Measurements from ENCODE around the gene MAGEE2.
"Not testable (repeated sequence)": the region's sequence is repeated elsewhere in the genome, so short reads cannot be mapped to it uniquely, and the experiment has no call there.

MAGEE2 gene, protein sequence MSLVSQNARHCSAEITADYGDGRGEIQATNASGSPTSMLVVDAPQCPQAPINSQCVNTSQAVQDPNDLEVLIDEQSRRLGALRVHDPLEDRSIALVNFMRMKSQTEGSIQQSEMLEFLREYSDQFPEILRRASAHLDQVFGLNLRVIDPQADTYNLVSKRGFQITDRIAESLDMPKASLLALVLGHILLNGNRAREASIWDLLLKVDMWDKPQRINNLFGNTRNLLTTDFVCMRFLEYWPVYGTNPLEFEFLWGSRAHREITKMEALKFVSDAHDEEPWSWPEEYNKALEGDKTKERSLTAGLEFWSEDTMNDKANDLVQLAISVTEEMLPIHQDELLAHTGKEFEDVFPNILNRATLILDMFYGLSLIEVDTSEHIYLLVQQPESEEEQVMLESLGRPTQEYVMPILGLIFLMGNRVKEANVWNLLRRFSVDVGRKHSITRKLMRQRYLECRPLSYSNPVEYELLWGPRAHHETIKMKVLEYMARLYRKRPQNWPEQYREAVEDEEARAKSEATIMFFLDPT

DNA sequence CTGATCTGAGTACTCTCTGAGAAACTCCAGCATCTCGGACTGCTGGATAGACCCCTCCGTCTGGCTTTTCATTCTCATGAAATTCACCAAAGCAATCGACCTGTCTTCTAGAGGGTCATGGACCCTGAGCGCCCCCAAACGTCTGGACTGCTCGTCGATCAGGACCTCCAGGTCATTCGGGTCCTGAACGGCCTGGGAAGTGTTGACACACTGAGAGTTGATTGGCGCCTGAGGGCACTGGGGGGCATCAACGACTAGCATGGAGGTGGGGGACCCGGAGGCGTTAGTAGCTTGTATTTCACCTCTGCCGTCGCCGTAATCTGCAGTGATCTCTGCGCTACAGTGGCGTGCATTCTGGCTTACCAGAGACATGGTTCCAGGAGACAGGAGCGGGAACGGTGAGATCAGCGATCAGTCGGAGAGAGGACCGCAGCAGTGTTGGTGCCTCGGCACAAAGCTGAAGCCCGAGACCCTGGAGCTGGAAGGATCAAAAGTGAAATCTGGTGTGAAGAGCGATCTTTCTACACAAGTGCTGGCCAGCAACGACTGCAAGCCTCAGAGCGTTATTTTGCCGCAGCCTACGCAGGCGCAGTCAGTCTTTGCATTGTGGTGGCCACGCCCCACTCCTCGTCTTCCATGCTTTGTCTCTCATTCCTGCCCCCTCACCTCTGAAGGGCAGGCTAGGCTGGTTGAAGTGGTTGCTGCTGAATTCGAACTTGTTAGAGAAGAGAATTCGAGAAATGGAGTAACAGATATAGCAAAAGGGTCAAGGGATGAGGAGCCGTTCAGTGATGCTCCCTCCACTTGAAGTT lies at the start of gene MAGEE2:
Gene MAGEE2, minus strand, starts transcription at position 575 of the 812 bp plus-strand sequence. Its CDS starts 203 bp downstream, at position 372.
- TF ChIP-seq, protein P1, sequence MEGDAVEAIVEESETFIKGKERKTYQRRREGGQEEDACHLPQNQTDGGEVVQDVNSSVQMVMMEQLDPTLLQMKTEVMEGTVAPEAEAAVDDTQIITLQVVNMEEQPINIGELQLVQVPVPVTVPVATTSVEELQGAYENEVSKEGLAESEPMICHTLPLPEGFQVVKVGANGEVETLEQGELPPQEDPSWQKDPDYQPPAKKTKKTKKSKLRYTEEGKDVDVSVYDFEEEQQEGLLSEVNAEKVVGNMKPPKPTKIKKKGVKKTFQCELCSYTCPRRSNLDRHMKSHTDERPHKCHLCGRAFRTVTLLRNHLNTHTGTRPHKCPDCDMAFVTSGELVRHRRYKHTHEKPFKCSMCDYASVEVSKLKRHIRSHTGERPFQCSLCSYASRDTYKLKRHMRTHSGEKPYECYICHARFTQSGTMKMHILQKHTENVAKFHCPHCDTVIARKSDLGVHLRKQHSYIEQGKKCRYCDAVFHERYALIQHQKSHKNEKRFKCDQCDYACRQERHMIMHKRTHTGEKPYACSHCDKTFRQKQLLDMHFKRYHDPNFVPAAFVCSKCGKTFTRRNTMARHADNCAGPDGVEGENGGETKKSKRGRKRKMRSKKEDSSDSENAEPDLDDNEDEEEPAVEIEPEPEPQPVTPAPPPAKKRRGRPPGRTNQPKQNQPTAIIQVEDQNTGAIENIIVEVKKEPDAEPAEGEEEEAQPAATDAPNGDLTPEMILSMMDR (IDR thresholded peaks at IDR 0.05; ENCODE audit: borderline replicate concordance, insufficient read depth, low read depth, low read length): no peak
- H3K4me3 ChIP-seq (ENCODE audit: low read depth, low read length): no peak within 1 kb of the TSS

DNA sequence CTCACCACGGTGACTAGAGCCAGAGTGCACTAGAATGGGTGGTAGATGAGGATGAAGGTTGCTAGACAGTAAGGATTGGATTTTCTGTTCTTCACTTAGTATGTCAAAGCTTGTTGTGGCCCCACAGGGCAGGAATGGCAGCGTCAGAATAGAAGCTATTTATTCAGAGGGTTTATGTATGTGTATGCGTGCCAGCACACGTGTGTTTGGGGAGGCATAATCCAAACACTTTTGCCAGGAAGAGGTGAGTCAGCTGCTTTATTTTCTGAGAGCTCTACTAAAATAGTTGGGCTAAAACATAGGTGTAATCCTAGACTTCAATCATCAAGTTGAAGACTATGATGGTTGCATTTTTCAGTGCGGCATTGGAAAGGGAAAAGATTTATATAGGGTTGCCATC lies 1.2 kb upstream of the MAGEE2 start:
- TF ChIP-seq, protein P1 (IDR thresholded peaks at IDR 0.05; ENCODE audit: borderline replicate concordance, insufficient read depth, low read depth, low read length): no peak
- H3K4me3 ChIP-seq (ENCODE audit: low read depth, low read length): no peak overlapping the region

DNA sequence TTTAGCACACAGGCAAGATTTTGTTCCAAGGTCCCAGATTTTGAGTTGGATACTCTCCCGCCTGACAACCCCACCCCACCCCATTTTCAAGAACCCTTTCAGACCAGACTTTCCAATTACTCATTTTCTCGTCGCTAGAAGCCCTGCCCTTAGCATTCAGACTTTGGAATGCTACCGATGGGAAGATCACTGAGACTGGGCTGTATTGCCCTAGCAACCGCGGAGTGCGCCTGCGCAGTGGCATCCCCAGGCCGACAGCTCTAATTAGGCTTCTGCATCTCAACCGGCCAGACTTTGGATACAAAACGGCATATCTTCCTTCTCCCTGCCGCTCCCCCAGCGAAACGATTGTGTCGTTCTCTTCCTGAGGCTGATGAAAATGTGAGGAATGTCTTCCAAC lies 3.4 kb downstream of the MAGEE2 start:
- no peak overlapping the region for H3K4me3 ChIP-seq (ENCODE audit: low read depth, low read length)
- TF ChIP-seq, protein P1 (IDR thresholded peaks at IDR 0.05; ENCODE audit: borderline replicate concordance, insufficient read depth, low read depth, low read length): no peak

DNA sequence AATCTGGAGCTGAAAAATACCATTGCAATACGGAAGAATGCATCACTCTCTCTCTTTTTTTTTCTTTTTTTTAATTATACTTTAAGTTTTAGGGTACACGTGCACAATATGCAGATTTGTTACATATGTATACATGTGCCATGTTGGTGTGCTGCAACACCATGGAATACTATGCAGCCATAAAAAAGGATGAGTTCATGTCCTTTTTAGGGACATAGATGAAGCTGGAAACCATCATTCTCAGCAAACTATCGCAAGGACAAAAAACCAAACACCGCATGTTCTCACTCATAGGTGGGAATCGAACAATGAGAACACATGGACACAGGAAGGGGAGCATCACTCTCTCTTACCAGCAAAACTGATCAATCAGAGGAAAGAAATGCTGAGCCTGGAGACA lies 17.0 kb downstream of the MAGEE2 start:
- H3K4me3 ChIP-seq (ENCODE audit: low read depth, low read length): not testable (repeated sequence)

DNA sequence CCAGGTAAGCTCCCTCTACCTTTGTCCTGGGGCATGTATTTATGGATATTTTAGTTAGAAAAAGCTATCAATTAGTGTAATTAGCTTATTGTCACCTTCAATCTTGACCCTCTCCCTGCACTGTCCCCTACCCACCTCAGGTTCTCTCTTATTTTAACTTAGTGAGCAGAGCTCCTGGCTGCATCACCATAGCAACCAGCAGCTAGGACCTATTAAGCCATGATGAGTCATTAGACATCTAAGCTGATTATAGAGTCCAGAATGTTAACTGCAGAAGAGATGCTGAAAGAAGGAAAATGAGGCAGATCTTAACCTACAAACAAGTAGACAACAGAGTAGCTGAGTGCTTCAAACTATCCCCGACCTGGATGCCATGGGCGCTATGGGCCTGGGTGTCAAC lies 36.6 kb downstream of the MAGEE2 start:
- TF ChIP-seq, protein P1 (IDR thresholded peaks at IDR 0.05; ENCODE audit: borderline replicate concordance, insufficient read depth, low read depth, low read length): no peak
- no peak overlapping the region for H3K4me3 ChIP-seq (ENCODE audit: low read depth, low read length)

DNA sequence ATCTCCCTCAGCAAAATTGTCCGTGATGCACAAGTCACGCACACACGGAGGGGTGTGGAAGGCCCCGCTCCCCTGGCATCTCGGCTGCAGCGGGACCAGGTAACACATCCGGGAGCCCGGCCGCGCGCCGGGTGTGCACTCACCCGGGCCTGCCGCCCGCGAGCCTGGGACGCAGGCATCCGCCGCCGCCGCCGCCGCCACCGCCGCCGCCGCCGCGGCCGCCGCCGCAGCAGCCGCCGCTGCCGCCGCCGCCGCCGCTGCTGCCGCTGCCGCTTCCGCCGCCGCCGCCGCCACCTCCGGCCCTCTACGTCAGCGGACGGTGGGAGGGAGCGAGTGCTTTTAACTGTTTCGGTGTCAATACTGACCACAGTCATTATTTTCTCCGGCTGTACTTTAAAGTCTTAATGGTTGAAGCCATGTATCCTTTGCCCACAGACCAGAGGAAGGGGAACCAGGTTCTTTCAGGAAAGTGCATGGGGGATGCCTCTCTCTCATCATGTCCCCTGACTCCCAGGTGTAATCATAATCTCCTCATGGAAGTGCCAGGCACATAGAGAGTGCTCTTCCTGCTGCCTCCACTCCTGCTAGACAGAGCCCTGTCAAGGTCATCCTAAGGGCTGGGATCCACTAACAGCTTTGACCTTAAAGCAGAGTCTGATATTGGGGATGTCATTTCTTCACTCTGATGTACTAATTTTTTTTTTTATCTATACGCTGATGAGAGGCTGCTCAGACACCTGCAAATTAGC lies 38.0 kb downstream of the MAGEE2 start:
- no peak overlapping the region for H3K4me3 ChIP-seq (ENCODE audit: low read depth, low read length)
- TF ChIP-seq, protein P1 (IDR thresholded peaks at IDR 0.05; ENCODE audit: borderline replicate concordance, insufficient read depth, low read depth, low read length): no peak

Measured in GM12875 (cell line).